GM13976 (cell line): ENCODE data around the gene GRM6.

Experiments used
- DNase-seq: peaks from one replicate; pipeline ENCODE4 v3.0.0; 2012; ENCODE audit warnings: low spot score
- CTCF ChIP-seq: IDR thresholded peaks from 2 replicates; pipeline ENCODE4 v1.5.1; 2012; ENCODE audit warnings: borderline replicate concordance, mild to moderate bottlenecking; ENCODE audit not compliant: insufficient read depth; ENCODE audit errors: extremely low read depth, missing control alignments, control extremely low read depth
- in situ Hi-C: fragments of 300-500 bp; cut with MboI; formaldehyde crosslinking; loops from one replicate; pipeline ENCODE4 v1.12.0; 2022; ENCODE audit warnings: low sequenced_read_pairs, mixed read lengths, inconsistent platforms; ENCODE audit not compliant: unreplicated experiment

Gene GRM6

GRCh38 chr5:178998441-178998840 is 3.3 kb upstream of the GRM6 start:
- TF ChIP-seq CTCF: no peak
- DNase-seq: no peak
- in situ Hi-C loops: no loop called here

GRCh38 chr5:178997191-178997590 is 2.1 kb upstream of the GRM6 start:
- in situ Hi-C loops: no loop called here
- no peak for TF ChIP-seq CTCF
- no peak for DNase-seq

GRCh38 chr5:178996156-178996555 is 1.0 kb upstream of the GRM6 start:
- in situ Hi-C loops: no loop called here
- DNase-seq: no peak
- no peak for TF ChIP-seq CTCF

GRCh38 chr5:178995341-178995690 is 196 bp upstream of the GRM6 start:
- DNase-seq: no peak
- in situ Hi-C loops: no loop called here
- no peak for TF ChIP-seq CTCF

GRCh38 chr5:178993955-178994579 is 1.1 kb downstream of the GRM6 start:
- in situ Hi-C loops: no loop called here
- DNase-seq: no peak
- TF ChIP-seq CTCF: no peak

- in situ Hi-C loops: no loop called here
- no peak for TF ChIP-seq CTCF
- no peak for DNase-seq
These were observed 1.8 kb downstream of the GRM6 start for GRCh38 chr5:178993236-178993765.
